ENCODE data around the gene KRT37.
"Not testable (repeated sequence)": the region's sequence is repeated elsewhere in the genome, so short reads cannot be mapped to it uniquely, and the experiment has no call there.

The KRT37 gene

DNA sequence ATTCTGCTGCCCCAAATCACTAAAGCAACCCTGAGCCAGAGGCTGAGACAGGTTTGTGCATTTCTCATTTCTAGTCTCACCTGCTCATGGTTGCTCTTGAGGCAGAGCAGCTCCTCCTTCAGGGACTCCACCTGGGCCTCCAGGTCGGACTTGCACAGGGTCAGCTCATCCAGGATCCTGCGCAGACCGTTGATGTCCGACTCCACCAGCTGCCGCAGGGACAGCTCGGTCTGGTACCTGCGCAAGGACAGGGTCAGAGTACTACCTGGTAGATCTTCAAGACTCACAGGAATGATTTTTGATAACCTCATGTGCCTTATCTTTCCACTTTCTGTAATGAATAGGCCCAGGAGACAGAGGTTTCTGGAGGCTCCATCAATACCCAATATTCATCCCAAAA is 28.0 kb downstream of the KRT37 start:
- Histone ChIP-seq H3K4me1 (ENCODE audit: control insufficient read depth, insufficient read depth, low read length) (0 out of 2 replicates have a peak, but pooled peaks cover 4% of the 10 kb centered on the region), H3K27ac (ENCODE audit: extremely low read depth, low read depth, low read length) (no peak overlapping the region), H3K9me3 (ENCODE audit: control insufficient read depth, insufficient read depth, low read depth, low read length) (no peaks in the 10 kb centered on the region), H3K4me3 (ENCODE audit: low read depth, low read length) (no peak overlapping the region), H3K36me3 (ENCODE audit: control insufficient read depth in 2 of 2, insufficient read depth in 1 of 2, low read length in 2 of 2) (no peaks in the 10 kb centered on the region)
- CTCF ChIA-PET, result no interaction called here
- POLR2A ChIA-PET, result no interaction called here
- no peak for TF ChIP-seq ZNF174 (tag by site-specific recombination; IDR thresholded peaks at IDR 0.05)

GRCh38 chr17:41395611-41396010 is 28.8 kb downstream of the KRT37 start:
- ChIA-PET CTCF (interaction anchor here (0.7 kb wide), 1 partner anchor 73 kb away, joined by 3 read pairs; no protein-coding TSS in a partner anchor), POLR2A (no interaction called here)
- H3K9me3 ChIP-seq (ENCODE audit: control insufficient read depth, insufficient read depth, low read depth, low read length), result no peaks in the 10 kb centered on the region
- no peak overlapping the region for H3K27ac ChIP-seq (ENCODE audit: extremely low read depth, low read depth, low read length)
- peaks cover 4% of the 10 kb centered on the region; the same call in 1 of the 2 replicates for H3K4me1 ChIP-seq (ENCODE audit: control insufficient read depth, insufficient read depth, low read length)
- TF ChIP-seq, protein P1, sequence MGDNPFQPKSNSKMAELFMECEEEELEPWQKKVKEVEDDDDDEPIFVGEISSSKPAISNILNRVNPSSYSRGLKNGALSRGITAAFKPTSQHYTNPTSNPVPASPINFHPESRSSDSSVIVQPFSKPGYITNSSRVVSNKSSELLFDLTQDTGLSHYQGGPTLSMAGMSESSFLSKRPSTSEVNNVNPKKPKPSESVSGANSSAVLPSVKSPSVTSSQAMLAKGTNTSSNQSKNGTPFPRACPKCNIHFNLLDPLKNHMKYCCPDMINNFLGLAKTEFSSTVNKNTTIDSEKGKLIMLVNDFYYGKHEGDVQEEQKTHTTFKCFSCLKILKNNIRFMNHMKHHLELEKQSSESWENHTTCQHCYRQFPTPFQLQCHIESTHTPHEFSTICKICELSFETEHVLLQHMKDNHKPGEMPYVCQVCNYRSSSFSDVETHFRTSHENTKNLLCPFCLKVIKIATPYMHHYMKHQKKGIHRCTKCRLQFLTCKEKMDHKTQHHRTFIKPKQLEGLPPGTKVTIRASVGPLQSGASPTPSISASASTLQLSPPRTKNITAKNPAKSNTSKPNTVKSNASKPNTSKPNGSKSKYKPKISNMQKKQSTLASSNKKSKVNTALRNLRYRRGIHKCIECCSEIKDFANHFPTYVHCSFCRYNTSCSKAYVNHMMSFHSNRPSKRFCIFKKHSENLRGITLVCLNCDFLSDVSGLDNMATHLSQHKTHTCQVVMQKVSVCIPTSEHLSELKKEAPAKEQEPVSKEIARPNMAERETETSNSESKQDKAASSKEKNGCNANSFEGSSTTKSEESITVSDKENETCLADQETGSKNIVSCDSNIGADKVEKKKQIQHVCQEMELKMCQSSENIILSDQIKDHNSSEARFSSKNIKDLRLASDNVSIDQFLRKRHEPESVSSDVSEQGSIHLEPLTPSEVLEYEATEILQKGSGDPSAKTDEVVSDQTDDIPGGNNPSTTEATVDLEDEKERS (tag by site-specific recombination; IDR thresholded peaks at IDR 0.05), result no peak
- TF ChIP-seq ZFHX2 (tag by site-specific recombination; conservative IDR thresholded peaks at IDR 0.05), result no peak
- TF ChIP-seq, protein P2, sequence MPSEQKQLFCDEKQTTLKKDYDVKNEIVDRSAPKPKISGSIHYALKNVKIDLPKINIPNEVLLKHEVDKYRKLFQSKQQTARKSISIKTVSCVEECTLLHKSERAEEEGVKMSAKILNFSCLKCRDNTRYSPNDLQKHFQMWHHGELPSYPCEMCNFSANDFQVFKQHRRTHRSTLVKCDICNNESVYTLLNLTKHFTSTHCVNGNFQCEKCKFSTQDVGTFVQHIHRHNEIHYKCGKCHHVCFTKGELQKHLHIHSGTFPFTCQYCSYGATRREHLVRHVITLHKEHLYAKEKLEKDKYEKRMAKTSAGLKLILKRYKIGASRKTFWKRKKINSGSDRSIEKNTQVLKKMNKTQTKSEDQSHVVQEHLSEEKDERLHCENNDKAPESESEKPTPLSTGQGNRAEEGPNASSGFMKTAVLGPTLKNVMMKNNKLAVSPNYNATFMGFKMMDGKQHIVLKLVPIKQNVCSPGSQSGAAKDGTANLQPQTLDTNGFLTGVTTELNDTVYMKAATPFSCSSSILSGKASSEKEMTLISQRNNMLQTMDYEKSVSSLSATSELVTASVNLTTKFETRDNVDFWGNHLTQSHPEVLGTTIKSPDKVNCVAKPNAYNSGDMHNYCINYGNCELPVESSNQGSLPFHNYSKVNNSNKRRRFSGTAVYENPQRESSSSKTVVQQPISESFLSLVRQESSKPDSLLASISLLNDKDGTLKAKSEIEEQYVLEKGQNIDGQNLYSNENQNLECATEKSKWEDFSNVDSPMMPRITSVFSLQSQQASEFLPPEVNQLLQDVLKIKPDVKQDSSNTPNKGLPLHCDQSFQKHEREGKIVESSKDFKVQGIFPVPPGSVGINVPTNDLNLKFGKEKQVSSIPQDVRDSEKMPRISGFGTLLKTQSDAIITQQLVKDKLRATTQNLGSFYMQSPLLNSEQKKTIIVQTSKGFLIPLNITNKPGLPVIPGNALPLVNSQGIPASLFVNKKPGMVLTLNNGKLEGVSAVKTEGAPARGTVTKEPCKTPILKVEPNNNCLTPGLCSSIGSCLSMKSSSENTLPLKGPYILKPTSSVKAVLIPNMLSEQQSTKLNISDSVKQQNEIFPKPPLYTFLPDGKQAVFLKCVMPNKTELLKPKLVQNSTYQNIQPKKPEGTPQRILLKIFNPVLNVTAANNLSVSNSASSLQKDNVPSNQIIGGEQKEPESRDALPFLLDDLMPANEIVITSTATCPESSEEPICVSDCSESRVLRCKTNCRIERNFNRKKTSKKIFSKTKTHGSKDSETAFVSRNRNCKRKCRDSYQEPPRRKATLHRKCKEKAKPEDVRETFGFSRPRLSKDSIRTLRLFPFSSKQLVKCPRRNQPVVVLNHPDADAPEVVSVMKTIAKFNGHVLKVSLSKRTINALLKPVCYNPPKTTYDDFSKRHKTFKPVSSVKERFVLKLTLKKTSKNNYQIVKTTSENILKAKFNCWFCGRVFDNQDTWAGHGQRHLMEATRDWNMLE (tag by site-specific recombination; conservative IDR thresholded peaks at IDR 0.05; ENCODE audit: low read depth), result no peak
- TF ChIP-seq ZNF10 (tag by site-specific recombination; IDR thresholded peaks at IDR 0.05), result no peak
- no peak for TF ChIP-seq ZSCAN23 (tag by site-specific recombination; IDR thresholded peaks at IDR 0.05)
- TF ChIP-seq ZNF768 (tag by site-specific recombination; IDR thresholded peaks at IDR 0.05), result no peak
- TF ChIP-seq RBAK (tag by site-specific recombination; IDR thresholded peaks at IDR 0.05), result no peak
- H3K36me3 ChIP-seq (ENCODE audit: control insufficient read depth in 2 of 2, insufficient read depth in 1 of 2, low read length in 2 of 2), result no peaks in the 10 kb centered on the region
- H3K4me3 ChIP-seq (ENCODE audit: low read depth, low read length), result no peak overlapping the region

DNA sequence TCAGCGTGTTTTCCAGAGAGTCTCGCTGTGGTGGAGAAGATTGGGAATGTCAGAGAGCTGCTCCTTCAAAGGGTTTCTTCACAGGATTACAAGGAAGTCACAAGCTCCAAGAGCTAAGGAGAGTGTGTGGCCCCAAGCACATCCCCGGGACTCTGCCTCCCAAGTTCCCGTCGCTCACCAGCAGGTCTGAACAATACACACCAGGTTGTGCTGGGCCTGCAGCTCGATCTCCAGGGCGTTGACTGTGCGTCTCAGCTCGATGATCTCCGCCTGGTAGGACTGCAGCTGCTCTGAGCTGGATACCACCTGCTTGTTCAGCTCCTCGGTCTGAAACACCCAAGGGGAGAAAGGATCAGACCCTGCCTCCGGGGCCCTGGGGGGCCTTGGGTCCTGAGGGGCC is 29.3 kb downstream of the KRT37 start:
- H3K9me3 ChIP-seq (ENCODE audit: control insufficient read depth, insufficient read depth, low read depth, low read length); H3K4me3 ChIP-seq (ENCODE audit: low read depth, low read length); H3K27ac ChIP-seq (ENCODE audit: extremely low read depth, low read depth, low read length); H3K4me1 ChIP-seq (ENCODE audit: control insufficient read depth, insufficient read depth, low read length); POLR2A ChIA-PET; H3K36me3 ChIP-seq (ENCODE audit: control insufficient read depth in 2 of 2, insufficient read depth in 1 of 2, low read length in 2 of 2): not testable (repeated sequence)
- CTCF ChIA-PET, result interaction anchor here (0.7 kb wide), 1 partner anchor 73 kb away, joined by 3 read pairs; no protein-coding TSS in a partner anchor

DNA sequence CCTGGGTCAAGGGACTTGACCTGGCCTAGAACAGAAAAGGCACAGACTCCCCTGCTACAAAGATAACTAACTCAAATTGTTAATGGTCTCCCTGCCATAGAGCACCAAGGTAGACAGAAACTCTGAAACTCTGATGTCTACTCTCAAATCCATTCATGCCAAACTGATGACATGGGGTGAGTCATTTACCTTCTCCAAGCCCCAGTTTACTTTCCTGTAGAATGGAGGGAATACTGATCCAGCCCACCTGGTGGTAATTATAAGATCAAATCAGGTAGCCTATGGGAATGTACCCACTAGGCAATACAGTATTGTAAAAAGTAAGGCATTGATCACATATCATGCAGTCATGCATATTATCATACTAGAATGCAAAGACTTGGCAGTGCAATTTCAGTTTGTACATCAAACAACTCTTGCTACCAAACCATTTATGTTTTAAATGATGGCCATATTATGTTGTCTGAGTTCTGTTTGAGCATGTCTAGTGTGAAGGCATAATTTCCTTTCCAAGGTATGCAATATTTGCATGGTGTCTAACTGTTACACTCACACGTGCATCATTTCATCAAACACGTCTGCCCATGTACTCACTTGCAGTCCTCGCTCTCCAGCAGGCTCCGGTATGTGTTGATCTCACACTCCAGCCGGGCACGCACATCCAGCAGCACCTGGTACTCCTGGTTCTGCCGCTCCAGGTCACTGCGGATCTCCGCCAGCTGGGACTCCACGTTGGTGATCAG is 30.0 kb downstream of the KRT37 start:
- Histone ChIP-seq H3K4me3 (ENCODE audit: low read depth, low read length) (no peak overlapping the region), H3K4me1 (ENCODE audit: control insufficient read depth, insufficient read depth, low read length) (peaks cover 6% of the 10 kb centered on the region; the same call in 1 of the 2 replicates), H3K27ac (ENCODE audit: extremely low read depth, low read depth, low read length) (no peak overlapping the region), H3K9me3 (ENCODE audit: control insufficient read depth, insufficient read depth, low read depth, low read length) (no peaks in the 10 kb centered on the region), H3K36me3 (ENCODE audit: control insufficient read depth in 2 of 2, insufficient read depth in 1 of 2, low read length in 2 of 2) (no peaks in the 10 kb centered on the region)
- ChIA-PET POLR2A (no interaction called here), CTCF (no interaction called here)
- no peak for TF ChIP-seq HIC1 (tag by site-specific recombination; IDR thresholded peaks at IDR 0.05)
- TF ChIP-seq KLF1 (tag by site-specific recombination; IDR thresholded peaks at IDR 0.05), result no peak
- TF ChIP-seq, protein P3, sequence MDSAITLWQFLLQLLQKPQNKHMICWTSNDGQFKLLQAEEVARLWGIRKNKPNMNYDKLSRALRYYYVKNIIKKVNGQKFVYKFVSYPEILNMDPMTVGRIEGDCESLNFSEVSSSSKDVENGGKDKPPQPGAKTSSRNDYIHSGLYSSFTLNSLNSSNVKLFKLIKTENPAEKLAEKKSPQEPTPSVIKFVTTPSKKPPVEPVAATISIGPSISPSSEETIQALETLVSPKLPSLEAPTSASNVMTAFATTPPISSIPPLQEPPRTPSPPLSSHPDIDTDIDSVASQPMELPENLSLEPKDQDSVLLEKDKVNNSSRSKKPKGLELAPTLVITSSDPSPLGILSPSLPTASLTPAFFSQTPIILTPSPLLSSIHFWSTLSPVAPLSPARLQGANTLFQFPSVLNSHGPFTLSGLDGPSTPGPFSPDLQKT (IDR thresholded peaks at IDR 0.05; ENCODE audit: borderline replicate concordance, low read depth, low read length), result no peak
- no peak for TF ChIP-seq SP2 (tag by site-specific recombination; IDR thresholded peaks at IDR 0.05)
- TF ChIP-seq ZNF548 (tag by site-specific recombination; IDR thresholded peaks at IDR 0.05), result no peak
